Right hindlimb (tissue), 1 donor: Measurements from ENCODE around the gene USP15.

Experiments used
- DNase-seq: peaks from one replicate; pipeline ENCODE4 v3.0.0-alpha.2; 2018

USP15 gene

DNA sequence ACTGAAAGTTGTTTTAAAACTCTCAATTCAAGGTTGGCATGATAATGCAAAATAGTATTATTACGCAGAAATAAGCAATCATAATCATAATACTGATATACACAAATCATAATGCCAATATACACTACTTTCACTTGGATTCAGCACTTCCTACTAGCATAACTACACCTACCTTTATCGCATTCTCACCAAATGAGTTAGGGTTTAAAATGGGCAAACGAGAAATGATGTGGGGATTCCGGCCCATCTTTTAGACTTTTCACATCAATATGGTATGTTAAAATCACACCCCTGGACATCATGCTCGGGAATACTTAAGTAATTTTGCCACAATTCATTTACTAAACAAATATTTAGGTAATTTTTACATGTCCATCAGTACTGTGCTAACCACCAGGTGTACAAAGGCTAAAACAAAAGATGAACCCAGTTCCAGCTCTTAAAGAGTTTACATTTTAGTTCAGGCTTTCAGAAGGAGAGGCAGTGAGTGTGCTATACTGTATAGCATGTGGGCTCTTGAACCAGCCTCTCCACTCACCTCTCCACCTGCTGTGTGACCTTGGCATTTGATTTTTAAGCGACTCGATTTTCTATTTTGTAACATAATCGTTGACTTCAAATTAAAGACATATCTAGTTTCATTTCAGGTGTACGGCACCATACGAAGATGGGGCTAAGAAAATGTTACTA lies 1.1 kb upstream of the USP15 start:
- no peak for DNase-seq

- no peak for DNase-seq
Observed at GRCh38 chr12:62259631-62259992, 592 bp upstream of the USP15 start.

GRCh38 chr12:62260733-62261683 lies 804 bp downstream of the USP15 start:
- DNase-seq, result no peak

DNA sequence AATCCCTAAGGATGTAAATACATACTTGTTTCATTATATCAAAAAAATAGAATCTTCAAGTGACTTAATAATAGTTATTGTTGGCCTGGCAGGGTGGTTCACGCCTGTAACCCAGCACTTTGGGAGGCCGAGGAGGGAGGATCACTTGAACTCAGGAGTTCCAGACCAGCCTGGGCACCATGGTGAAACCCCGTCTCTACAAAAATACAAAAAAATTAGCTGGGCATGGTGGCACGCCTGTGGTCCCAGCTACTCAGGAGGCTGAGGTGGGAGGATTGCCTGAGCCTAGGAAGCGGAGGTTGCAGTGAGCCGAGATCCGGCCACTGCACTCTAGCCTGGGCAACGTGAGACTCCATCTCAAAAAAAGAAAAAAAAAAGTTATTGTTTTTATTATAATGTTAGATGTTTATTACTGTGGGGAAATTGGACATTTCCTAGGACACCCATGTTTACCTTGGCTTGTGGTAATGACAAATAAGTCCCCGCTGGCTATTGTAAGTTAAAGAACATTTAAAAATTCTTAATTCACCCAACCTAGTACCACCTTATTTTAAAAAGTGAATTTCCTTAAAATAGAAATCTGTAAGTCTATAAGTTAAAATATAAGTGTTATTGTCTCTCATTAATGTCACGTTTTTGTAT lies 1.8 kb downstream of the USP15 start:
- no peak for DNase-seq

- DNase-seq, result no peak
Observed at GRCh38 chr12:62263232-62263631, 3.0 kb downstream of the USP15 start.

- no peak for DNase-seq
Observed at GRCh38 chr12:62263966-62264365, 3.8 kb downstream of the USP15 start.

- DNase-seq, result no peak
Observed at GRCh38 chr12:62264706-62265105, 4.5 kb downstream of the USP15 start.

- DNase-seq, result no peak
Observed at GRCh38 chr12:62265511-62265910, 5.3 kb downstream of the USP15 start.

GRCh38 chr12:62267026-62267425 lies 6.8 kb downstream of the USP15 start:
- no peak for DNase-seq

- DNase-seq, result no peak
Observed at GRCh38 chr12:62267480-62267879, 7.3 kb downstream of the USP15 start.

DNA sequence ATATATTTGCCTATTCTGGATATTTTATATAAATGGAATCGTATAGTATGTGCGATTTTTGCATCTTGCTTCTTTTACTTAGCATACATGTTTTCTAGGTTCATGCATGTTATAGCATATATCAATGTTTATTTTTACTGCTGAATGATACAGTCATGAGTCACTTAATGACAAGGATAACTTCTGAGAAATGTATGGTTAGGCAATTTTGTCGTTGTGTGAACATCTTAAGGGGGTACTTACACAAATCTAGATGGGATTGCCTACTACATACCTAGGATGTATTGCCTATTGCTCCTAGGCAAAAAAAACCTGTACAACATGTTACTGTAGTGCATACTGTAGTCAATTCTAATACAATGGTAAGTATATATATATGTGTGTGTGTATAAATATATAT lies 8.8 kb downstream of the USP15 start:
- DNase-seq, result no peak

DNA sequence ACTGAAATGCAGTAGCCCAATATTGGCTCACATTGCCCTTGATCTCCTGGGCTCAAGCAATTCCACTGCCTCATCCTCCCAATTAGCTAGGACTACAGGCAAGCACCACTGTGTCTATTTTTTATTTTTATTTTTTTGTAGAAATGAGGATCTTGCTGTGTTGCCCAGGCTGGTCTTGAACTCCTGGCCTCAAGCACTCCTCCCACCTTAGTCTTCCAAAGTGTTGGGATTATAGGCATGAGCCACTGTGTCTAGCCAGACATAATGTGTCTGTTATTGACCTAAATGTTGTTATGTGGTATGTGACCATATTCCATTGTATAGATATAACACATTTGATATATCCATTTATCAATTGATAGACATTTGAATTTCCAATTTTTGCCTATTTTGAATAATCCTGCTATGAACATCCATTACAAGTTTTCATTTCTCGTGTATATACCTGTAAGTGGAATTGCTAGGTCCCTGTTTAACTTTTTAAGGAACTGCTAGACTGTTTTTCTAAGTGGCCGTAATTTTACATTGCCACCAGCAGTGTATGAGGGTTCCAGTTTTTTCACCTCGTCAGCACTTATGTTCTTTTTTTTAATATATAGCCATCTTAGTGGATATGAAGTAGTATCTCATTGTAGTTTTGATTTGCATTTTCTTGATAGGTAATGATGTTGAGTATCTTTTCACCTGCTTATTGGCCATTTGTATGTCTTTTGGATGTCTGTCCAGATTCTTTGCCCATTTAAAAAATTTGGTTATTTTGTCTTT lies 9.4 kb downstream of the USP15 start:
- DNase-seq, result no peak

DNA sequence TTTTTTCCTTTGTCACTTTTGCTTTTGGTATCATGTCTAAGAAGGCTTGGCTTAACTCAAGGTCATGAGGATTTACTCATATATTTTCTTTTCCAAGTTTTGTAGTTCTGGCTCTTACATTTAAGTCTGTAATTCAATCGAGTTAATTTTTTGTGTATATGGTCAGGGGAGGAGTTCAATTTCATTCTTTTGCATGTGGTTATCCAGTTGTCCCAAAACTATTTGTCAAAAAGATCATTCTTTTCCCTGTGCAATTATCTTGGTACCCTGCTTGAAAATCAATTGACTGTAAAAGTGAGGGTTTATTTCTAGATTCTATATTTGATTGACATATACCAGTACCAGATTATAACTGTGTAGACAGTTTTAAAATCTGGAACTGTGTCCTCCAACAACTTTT lies 10.2 kb downstream of the USP15 start:
- no peak for DNase-seq

- no peak for DNase-seq
Observed at GRCh38 chr12:62270872-62271271, 10.7 kb downstream of the USP15 start.

- no peak for DNase-seq
Observed at GRCh38 chr12:62272936-62273552, 12.8 kb downstream of the USP15 start.

DNA sequence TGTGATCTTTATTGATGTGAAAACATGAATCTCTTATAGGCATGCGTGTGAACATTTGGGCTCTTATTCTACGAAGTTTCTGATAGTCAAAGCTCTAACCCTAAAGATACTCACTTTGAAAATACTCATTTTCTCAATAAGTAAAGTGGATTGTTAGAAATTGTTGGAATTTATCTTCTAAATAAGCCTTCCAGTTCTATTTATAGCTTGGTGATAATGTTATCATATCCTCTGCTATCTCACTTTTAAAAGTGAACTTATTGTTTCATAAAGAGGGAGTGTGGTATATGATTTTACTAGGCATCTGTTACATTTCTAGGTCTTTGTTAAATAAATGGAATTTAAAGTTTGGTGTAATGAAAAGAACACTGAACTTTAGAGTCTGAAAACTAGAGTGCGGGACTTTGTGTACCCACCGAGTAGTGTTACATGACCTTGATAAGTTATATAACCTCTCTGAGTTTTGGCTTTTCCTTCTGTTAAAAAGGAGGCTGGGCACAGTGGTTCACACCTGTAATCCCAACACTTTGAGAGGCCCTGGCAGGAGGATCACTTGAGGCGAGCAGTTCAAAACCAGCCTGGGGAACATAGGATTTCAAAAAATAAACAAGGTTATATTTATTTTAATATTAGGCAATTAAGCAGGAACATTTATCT lies 13.6 kb downstream of the USP15 start:
- no peak for DNase-seq

GRCh38 chr12:62278022-62278421 lies 17.8 kb downstream of the USP15 start:
- DNase-seq, result no peak

DNA sequence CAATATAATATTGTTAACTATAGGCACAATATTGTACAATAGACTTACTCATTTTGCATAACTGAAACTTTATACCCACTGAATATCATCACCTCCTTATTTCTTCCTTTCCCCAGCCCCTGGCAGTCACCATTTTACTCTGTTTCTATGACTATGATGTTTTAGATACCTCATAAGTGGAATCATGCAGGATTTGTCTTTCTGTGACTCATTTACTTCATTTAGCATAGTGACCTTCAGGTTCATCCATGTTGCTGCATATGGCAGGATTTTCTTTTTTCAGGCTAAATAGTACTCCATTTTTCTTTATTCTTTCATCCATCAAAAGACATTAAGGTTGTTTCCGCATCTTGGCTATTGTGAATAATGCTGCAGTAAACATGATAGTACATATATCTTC lies 18.9 kb downstream of the USP15 start:
- no peak for DNase-seq

DNA sequence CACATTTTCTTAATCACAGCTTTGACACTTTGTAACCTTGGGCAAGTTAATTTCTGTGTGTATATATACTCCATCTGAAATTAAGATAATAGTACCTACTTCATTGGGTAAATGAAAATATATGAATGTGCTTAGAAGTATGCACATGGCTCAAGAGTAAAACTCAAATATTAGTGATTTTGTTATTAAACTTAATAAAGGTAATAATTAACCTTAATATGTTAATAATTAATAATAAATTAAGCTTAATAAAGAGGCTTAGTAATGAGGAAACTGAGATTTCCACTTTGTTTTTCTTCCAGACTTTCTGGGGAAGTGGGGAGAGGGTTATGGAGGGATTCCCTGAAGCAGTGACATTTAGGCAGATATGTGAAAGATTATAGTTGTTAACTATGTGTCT lies 19.8 kb downstream of the USP15 start:
- no peak for DNase-seq

- DNase-seq, result no peak
Observed at GRCh38 chr12:62282057-62282774, 22.0 kb downstream of the USP15 start.

DNA sequence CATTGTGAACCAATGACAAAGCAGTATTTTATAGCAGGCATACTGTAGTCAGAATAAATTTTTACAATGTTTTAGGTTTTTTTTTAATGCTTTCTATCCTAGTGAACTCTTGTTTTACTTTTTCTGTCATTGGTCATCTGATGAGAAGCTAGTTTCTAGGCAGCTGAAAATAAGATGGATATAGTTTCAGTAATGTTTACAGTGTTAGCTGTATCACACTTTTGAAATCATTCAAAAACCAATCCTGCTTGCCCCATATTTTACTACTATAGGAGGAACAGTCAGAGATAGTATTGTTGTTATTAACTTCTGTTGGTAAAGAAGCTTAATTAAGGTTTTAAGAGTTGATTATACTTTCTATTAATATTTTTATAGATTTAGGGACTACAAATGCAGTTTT lies 24.5 kb downstream of the USP15 start:
- no peak for DNase-seq
